ENCODE measurements around the gene LPCAT4.

DNA sequence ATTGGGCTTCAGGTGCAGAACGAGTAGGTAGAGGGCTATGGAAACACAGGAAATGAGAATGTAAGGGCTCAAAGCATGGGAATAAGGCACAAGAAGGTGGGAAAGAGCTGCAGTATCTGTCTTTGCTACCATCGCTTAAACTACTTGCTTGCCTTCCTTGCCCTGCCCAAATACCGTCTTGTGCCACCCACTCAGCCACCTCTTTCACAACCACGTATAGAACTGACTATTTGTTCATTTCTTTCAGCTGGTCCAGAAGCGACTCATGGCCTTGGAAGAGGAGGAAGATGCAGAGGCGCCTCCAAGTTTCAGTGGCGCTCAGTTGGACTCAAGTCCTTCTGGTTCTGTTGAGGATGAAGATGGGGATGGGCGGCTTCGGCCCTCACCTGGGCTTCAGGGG lies 11.8 kb downstream of the LPCAT4 start:
- TF ChIP-seq, protein P1, sequence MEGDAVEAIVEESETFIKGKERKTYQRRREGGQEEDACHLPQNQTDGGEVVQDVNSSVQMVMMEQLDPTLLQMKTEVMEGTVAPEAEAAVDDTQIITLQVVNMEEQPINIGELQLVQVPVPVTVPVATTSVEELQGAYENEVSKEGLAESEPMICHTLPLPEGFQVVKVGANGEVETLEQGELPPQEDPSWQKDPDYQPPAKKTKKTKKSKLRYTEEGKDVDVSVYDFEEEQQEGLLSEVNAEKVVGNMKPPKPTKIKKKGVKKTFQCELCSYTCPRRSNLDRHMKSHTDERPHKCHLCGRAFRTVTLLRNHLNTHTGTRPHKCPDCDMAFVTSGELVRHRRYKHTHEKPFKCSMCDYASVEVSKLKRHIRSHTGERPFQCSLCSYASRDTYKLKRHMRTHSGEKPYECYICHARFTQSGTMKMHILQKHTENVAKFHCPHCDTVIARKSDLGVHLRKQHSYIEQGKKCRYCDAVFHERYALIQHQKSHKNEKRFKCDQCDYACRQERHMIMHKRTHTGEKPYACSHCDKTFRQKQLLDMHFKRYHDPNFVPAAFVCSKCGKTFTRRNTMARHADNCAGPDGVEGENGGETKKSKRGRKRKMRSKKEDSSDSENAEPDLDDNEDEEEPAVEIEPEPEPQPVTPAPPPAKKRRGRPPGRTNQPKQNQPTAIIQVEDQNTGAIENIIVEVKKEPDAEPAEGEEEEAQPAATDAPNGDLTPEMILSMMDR (conservative IDR thresholded peaks at IDR 0.05; ENCODE audit: low read length): no peak
- no peak for TF ChIP-seq EZH2phosphoT487 (IDR thresholded peaks at IDR 0.05; ENCODE audit: borderline replicate concordance, low read depth, low read length)

Measured in OCI-LY7 (cell line).